GM12878 (cell line): ENCODE results near the gene CD93.

Experiments used
- CTCF ChIP-seq, 3 experiments: IDR thresholded peaks in 2 of 3; conservative IDR thresholded peaks in 1 of 3; 2 replicates each; pipeline ENCODE4 v1.5.1; 2011; ENCODE audit warnings: low read depth in 3 of 3, low read length in 3 of 3, mild to moderate bottlenecking in 3 of 3, control low read depth in 2 of 3, moderate library complexity in 2 of 3, inconsistent platforms in 1 of 3, mixed read lengths in 1 of 3; ENCODE audit not compliant: control insufficient read depth in 2 of 3, insufficient read depth in 1 of 3; ENCODE audit errors: extremely low read depth in 1 of 3
- EZH2 ChIP-seq: IDR thresholded peaks from 2 replicates; pipeline ENCODE4 v1.6.1; 2012; ENCODE audit warnings: low read depth, mild to moderate bottlenecking, control low read depth, inconsistent platforms, low read length, borderline replicate concordance; ENCODE audit not compliant: control insufficient read depth
- FOXM1 ChIP-seq: IDR thresholded peaks from 2 replicates; pipeline ENCODE4 v1.6.1; 2012; ENCODE audit warnings: low read depth, mild to moderate bottlenecking, inconsistent platforms, low read length, moderate library complexity
- IKZF1 ChIP-seq: fragments of 450-650 bp; conservative IDR thresholded peaks from 2 replicates; pipeline ENCODE4 v1.6.1; 2017; ENCODE audit warnings: antibody characterized with exemption, mild to moderate bottlenecking
- POLR2A ChIP-seq: IDR thresholded peaks from 2 replicates; pipeline ENCODE4 v1.6.1; 2011; ENCODE audit warnings: low read depth, mild to moderate bottlenecking, low read length
- SMAD5 ChIP-seq: IDR thresholded peaks from 2 replicates; pipeline ENCODE4 v1.6.1; 2016; ENCODE audit warnings: antibody characterized with exemption, low read depth
- SP1 ChIP-seq: IDR thresholded peaks from one replicate; pipeline ENCODE4 v1.6.1; 2011; ENCODE audit warnings: low read depth, low read length
- SREBF2 ChIP-seq: IDR thresholded peaks from 2 replicates; pipeline ENCODE4 v1.6.1; 2012; ENCODE audit warnings: mild to moderate bottlenecking, low read length
- TCF3 ChIP-seq: IDR thresholded peaks from 2 replicates; pipeline ENCODE4 v1.6.1; 2012; ENCODE audit warnings: low read depth, mild to moderate bottlenecking, low read length, borderline replicate concordance; ENCODE audit not compliant: insufficient read depth
- YY1 ChIP-seq: IDR thresholded peaks from 2 replicates; pipeline ENCODE4 v1.6.1; 2011; ENCODE audit warnings: low read depth, mild to moderate bottlenecking, low read length
- ZBTB40 ChIP-seq: fragments of 450-650 bp; IDR thresholded peaks from 2 replicates; pipeline ENCODE4 v1.6.1; 2016; ENCODE audit warnings: mild to moderate bottlenecking, moderate library complexity, borderline replicate concordance
- TF ChIP-seq, protein P1 (sequence below): IDR thresholded peaks from 2 replicates; pipeline ENCODE4 v1.6.1; 2012; ENCODE audit warnings: low read length, inconsistent platforms

DNA sequence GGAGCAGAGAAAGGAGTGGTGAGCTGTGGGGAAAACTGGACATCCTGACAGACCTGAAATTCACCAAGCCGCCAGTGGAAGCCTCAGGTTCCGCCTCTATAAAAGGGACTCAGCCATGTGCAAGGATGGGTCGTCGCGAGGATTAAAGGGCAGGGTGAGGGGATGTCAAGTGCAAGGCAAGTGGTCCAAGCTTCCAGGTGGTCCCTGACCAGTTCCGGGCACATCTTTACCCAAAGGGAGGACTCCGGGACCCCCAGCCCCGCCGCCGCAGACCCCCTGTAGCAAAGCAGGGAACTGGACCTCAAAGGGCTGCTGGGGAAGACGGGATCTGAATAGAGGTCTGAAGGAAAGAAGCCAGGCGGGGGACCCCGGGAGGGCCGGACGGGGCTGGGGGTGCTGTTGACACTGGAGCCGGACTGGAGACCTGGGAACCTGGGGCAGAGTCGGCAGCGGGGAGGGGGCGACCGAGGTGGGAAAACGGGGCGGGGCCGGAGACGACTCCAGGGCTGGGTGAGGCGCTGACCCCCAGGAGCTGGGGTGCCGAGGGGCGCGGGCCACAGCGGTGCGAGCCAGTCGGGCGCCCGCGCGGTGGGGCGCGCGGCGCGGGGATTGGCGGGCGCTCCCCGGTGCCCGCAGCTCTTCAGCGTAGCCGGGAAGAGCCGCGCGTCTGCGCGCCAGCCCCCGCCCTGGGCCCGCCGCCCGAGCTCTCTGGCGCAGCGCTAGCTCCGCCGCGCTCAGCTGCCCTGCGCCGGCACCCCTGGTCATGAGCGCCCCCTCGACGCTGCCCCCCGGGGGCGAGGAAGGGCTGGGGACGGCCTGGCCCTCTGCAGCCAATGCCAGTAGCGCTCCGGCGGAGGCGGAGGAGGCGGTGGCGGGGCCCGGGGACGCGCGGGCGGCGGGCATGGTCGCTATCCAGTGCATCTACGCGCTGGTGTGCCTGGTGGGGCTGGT, 51.1 kb downstream of the CD93 start, which contains the start of gene SSTR4:
- TF ChIP-seq ZBTB40 (no peak), CTCF (IDR thresholded peaks at IDR 0.05 in 2 of 3, conservative IDR thresholded peaks at IDR 0.05 in 1 of 3; ENCODE audit: control insufficient read depth in 2 of 3, extremely low read depth in 1 of 3, insufficient read depth in 1 of 3, low read depth in 3 of 3, low read length in 3 of 3) (no peak), SP1 (no peak), TCF3 (no peak), YY1 (no peak), EZH2 (no peak), POLR2A (no peak), SMAD5 (no peak), SREBF2 (no peak), IKZF1 (no peak), FOXM1 (no peak)
- TF ChIP-seq, protein P1, sequence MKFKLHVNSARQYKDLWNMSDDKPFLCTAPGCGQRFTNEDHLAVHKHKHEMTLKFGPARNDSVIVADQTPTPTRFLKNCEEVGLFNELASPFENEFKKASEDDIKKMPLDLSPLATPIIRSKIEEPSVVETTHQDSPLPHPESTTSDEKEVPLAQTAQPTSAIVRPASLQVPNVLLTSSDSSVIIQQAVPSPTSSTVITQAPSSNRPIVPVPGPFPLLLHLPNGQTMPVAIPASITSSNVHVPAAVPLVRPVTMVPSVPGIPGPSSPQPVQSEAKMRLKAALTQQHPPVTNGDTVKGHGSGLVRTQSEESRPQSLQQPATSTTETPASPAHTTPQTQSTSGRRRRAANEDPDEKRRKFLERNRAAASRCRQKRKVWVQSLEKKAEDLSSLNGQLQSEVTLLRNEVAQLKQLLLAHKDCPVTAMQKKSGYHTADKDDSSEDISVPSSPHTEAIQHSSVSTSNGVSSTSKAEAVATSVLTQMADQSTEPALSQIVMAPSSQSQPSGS, result no peak
